RWPE1 (cell line): ENCODE data around the gene LRRC9.

Experiments used
- CTCF ChIA-PET: fragments of 350-600 bp; sonication (Branson Sonifier 250); formaldehyde crosslinking; extraction: SDS; loops from one replicate; lab custom pipeline; 2021; lab: Yijun Ruan, JAX
- POLR2A ChIA-PET: fragments of 400-600 bp; formaldehyde crosslinking; extraction: SDS; loops from one replicate; lab custom pipeline; 2020; ENCODE audit warnings: antibody characterized with exemption; ENCODE audit not compliant: low non-redundant PET; lab: Yijun Ruan, JAX
- DNase-seq: peaks from one replicate; pipeline ENCODE4 v3.0.0; 2012; ENCODE audit warnings: low spot score
- H3K27ac ChIP-seq: fragments of 450-650 bp; 2 replicates; pipeline ENCODE4 v1.5.1; 2017
- TF ChIP-seq, protein P1 (sequence below): fragments of 450-650 bp; conservative IDR thresholded peaks from 2 replicates; pipeline ENCODE4 v1.5.1; 2017; ENCODE audit warnings: low read depth, mild to moderate bottlenecking

LRRC9 gene

DNA sequence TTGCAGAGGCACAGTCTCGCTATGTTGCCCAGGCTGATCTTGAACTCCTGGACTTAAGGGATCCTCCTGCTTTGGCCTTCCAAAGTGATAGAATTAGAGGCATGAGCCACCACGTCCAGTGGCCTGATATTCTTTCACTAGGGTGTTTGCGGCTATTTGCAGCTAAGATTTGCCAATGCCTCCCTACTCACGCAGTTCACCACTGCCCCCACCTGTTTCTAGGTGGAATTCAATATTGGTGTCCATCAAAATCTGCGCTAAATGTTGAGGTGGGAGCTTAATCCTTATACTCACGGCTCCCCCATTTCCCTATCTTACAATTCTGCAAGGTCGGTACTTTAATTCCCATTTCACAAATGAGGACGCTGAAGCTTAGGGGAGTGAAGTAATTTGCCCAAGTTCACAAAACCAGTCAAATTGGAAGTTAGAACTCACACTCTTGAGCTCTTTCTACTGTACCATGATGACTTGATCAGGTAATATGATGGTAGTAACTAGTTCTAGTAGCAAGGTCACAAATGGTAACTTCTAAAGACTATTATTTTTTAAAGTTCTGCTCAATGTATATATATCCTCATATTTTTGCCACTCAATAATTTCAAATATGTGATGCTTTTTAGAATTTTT lies 22.1 kb upstream of the LRRC9 start:
- peak; percentile 27 for DNase-seq
- ChIA-PET CTCF (interaction anchor here (0.5 to 1.5 kb wide), 12 partner anchors 10 to 1794 kb away, joined by 3 to 8 read pairs (median 3); no protein-coding TSS in a partner anchor), POLR2A (no interaction called here)
- no peak overlapping the region for H3K27ac ChIP-seq
- TF ChIP-seq, protein P1, sequence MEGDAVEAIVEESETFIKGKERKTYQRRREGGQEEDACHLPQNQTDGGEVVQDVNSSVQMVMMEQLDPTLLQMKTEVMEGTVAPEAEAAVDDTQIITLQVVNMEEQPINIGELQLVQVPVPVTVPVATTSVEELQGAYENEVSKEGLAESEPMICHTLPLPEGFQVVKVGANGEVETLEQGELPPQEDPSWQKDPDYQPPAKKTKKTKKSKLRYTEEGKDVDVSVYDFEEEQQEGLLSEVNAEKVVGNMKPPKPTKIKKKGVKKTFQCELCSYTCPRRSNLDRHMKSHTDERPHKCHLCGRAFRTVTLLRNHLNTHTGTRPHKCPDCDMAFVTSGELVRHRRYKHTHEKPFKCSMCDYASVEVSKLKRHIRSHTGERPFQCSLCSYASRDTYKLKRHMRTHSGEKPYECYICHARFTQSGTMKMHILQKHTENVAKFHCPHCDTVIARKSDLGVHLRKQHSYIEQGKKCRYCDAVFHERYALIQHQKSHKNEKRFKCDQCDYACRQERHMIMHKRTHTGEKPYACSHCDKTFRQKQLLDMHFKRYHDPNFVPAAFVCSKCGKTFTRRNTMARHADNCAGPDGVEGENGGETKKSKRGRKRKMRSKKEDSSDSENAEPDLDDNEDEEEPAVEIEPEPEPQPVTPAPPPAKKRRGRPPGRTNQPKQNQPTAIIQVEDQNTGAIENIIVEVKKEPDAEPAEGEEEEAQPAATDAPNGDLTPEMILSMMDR: peak; percentile 52

DNA sequence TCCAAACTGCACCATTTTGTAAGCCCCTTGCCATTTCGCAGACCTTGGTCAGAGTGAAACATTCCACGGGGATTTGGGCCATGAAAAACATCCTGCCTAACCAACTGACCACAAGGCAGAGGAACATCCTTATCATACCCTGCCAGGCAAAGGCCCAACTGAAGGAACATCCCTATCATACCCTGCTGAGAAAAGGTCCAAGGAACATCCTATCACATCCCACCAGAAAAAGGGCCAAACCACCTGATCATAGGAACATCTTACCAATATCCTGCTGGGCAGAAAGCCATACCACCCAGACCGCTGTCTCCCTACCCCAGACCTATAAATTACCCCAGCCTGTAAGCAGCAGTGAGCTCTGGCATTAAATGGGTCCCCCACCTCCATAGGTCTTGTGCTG lies 19.4 kb upstream of the LRRC9 start:
- no peak overlapping the region for H3K27ac ChIP-seq
- no peak for DNase-seq
- CTCF ChIA-PET: no interaction called here
- TF ChIP-seq, protein P1: no peak
- POLR2A ChIA-PET: no interaction called here

DNA sequence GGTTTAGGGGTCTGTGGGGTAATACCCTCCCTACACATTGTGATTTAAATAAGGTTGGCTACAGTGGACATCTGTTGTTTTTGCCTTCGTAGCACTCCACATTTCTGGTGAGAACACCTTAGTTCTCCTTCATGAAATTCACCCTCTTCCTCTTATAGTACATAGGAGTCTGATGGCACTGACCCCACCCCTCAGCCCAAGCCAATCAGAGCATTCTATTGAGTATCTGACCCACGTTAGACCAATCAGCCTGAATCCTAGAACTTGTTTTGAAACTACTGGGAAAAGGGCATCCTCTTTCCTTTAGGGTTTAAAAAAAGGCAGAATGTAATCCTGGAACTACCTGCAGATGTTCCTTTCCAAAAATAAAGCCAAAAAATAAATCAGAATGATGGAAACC lies 15.8 kb upstream of the LRRC9 start:
- POLR2A ChIA-PET: no interaction called here
- CTCF ChIA-PET: no interaction called here
- no peak for DNase-seq
- TF ChIP-seq, protein P1: no peak
- no peak overlapping the region for H3K27ac ChIP-seq

DNA sequence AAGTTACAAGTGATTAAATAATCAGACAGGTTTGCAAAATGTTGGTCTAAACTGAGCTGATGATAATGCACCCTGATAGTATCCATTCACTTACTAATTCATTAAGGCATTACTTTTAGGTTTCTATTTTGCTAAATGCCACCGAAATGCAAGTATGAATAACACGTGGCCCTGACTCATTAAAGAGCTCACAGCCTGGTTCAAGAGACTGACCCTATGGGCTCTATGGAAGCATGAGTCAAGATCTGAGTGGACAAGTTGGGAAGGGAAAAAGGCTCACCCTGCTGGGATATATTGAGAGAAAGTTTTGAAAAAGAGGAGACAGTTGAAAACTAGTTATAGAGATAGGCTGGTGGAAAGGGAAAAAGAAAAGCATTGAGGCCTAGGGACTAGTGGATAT lies 14.8 kb upstream of the LRRC9 start:
- CTCF ChIA-PET: interaction anchor here (0.5 to 1.0 kb wide), 2 partner anchors 59 to 1278 kb away, joined by 3 to 4 read pairs; no protein-coding TSS in a partner anchor
- TF ChIP-seq, protein P1: no peak
- no peak overlapping the region for H3K27ac ChIP-seq
- POLR2A ChIA-PET: no interaction called here
- no peak for DNase-seq

DNA sequence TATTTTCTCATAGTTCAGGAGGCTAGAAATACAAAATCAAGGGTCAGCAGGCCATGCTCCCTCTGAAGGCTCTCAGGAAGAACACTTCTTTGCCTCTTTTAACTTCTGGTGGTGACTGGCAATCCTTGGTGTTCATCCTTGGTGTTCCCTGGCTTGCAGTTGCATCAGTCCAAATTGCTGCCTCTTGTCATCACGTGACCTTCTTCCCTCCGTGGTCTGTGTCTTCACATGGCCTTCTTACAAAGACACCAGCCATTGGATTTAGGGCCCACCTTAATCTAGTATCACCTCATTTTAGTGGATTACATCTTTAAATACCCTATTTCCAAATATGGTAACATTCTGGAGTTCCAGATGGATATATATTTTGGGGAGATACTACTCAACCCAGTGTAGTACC lies 7.5 kb upstream of the LRRC9 start:
- ChIA-PET POLR2A (no interaction called here), CTCF (no interaction called here)
- TF ChIP-seq, protein P1: no peak
- H3K27ac ChIP-seq: no peak overlapping the region
- no peak for DNase-seq

DNA sequence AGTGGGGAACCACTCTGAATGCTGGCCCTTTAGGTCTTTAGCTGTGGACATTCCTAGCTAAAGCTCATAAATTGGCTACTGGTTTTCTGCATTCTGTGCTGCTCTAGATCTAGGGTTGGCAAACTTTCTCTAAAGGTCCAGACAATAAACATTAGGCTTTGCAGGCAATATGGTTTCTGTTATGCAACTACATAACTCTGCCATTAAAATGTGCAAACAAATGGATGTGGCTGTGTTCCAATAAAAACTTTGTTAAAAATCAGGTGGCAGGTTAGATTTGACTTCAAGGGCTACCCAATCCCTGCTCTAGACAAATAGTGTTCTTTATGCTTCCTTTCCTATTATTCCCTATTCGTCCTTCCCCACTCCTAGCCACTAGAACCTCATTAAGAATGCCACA lies 6.8 kb upstream of the LRRC9 start:
- DNase-seq: no peak
- POLR2A ChIA-PET: no interaction called here
- TF ChIP-seq, protein P1: no peak
- no peak overlapping the region for H3K27ac ChIP-seq
- CTCF ChIA-PET: no interaction called here
